HG03378 (cell line): Measurements from ENCODE around the gene ACAA2.

Experiments used
- ATAC-seq: cut with Tn5 transposase; IDR thresholded peaks from one replicate; pipeline ENCODE4 v1.9.1; 2021; ENCODE audit warnings: mild to moderate bottlenecking, moderate library complexity; ENCODE audit not compliant: unreplicated experiment

The ACAA2 gene

DNA sequence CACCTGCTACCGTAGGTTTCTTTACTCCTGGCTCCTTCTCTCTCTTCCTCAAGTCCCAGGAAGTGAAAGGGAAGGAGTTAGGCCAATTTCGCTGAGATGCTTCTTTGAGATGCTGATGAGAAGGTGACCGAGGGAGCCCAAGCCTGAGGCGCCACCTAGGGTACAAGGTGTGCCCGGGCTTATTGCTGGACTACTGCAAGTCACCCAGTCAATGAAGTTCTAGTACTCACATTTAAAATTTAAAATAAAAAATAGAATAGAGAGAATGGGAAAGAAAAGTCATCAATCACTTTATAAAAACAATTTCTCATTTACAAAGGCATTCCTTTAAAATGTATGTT lies 45.3 kb downstream of the ACAA2 start:
- ATAC-seq: no peak

DNA sequence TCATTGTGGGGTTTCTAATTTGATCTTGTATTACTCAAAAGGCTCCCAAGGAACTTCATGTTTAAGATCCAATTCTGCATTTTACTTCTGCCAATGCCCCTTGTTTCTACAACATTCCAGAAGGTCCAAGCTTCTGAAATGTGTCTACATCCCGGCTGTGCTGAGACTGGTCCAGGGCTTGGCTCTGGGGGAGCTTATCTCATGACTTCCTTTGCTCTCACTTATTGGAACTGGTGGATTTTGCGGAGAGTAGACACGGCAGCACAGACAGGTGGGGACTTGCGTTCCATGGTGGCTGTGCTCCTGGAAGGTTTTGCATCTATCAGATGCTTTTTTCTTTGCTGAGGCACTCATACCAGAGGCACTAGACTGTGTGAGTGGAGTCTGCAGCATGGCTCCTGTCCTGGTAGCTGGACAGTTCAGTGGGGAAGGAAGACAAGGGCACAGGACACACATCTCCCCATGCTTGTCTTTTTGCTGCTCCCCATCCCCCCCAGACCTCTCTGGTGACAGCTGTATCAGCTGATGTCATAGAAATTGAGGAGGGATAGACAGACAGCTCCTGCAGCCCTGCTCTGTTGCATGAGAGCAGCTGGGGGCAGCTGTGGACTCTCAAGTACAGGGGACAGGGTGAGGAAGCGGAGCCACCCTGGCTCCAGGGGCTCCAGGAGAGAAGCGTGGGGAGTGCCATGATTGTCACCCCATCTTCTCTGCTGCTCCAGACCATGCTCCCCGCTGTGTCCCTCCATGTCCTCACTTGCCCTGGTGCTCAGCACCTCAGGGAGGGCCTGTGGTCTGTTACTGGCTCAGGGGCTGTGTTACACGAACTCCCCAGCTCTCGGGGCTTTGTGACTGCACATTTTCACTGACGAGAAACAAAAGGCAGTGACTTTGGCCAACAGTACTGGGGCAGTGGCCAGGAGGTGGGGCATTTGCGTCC lies 46.0 kb downstream of the ACAA2 start:
- no peak for ATAC-seq

DNA sequence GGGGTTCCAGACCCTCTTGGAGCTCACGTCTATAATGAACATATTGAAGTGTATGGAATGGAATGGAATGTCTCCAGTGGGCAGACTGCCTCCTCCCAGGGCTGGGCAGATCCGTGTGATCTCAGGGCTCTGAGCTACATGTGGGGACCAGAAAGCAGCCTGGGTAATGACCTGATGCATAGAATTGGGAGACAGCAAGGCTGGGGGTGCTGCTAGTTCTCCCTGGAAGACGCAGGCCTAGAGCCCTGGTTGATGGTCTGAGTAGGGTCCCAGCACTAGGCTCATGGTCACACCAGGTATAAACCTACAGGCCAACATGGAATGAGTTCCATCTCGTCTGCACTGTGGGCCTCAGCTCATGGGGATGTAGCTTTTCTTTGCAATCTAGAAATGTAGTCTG lies 46.7 kb downstream of the ACAA2 start:
- ATAC-seq: no peak

DNA sequence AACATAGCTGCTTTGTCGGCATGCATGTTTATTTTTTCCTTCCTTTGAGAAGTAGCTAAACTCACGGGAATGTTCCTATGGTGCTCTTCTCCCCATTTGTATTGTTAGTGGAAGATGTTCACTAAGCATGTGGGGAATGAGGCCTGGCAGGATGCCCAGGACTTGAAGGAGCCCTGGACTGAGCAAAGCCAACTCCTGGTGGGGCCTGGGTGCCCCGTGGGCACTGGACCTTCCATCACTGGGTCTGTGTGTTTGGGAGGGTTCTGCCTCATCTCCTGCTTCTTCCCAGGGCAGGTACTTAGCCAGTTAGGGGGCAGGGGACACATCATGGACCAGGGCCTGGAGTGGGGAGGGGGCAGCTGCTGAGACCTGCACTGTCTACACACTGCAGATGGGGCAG lies 49.3 kb downstream of the ACAA2 start:
- no peak for ATAC-seq

DNA sequence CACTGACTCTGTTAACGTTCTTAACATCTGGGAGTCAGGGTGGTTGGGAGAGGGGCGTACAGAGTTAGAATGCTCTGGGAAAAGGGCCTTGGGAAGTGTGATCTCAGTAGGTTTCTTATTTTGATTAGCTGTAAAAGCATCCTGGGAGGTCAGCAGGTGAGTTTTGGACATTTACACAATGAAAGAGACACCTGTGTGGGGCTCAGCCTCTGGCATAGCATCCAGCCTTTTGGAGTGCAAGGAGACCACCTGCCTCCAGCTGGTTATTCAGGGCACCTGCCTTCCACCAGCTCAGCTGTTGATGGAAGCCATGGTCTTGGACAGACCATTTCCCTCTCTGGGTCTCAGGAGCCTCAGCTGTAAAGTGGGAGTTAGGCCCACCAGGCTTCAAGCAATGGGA lies 49.7 kb downstream of the ACAA2 start:
- no peak for ATAC-seq

DNA sequence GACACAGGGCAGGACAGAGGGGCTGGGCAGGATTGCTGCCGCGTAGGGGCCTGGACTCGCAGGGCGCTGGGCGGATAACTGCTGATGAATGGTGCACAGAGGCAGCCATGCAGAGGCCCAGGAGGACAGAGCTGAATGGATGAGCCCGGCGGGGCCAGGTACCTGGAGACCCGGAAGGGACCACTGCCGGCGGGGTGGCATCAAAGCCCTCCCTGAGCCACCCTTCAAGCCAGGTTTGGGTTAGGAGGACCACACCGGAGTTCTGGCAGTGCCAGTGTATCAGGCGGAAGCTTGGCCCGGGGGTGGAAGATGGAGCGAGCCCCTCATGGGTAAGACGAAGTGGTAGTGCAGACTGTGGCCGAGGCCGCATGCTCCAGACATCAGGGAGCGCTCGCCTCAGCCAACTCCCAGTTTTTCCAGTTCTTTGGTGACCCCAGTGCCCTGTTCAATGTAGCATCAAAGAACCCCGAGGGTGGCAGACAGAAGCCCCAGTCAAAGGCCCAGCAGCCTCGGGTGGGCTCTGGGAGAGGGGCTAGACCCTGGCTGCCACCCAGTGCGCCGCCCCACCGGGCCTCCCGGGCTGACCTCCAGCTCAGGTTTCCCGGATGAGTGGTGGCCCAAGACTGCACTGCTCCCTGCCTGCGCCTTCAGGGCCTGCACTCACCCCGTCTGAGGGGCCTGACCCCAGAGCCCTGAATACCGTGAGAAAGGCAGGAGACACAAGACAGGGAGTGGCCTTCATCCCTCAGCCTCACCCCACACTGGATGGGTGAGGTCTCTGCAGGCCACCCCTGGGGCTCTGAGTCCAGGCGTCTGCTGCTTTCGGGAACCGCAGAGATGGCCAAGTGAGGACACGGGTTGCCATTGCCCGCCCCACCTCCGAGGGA lies 50.9 kb downstream of the ACAA2 start:
- ATAC-seq: no peak

DNA sequence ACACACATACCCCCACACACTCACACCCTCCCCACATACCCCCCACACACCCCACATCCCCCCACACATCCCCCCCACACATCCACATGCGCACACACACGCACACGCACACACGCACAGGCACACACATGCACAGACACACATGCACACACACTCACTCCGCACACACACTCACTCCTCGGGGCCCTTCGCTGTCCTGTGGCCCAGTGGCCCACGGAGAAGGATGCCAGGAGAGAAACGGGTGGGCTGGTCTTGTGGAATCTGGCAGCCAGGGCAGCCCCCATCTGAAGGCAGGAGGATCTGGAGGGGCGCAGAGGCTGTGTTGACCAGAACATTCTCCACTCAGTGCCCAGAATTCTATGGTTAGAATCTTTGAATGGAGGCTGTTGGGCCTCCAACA lies 51.6 kb downstream of the ACAA2 start:
- no peak for ATAC-seq

DNA sequence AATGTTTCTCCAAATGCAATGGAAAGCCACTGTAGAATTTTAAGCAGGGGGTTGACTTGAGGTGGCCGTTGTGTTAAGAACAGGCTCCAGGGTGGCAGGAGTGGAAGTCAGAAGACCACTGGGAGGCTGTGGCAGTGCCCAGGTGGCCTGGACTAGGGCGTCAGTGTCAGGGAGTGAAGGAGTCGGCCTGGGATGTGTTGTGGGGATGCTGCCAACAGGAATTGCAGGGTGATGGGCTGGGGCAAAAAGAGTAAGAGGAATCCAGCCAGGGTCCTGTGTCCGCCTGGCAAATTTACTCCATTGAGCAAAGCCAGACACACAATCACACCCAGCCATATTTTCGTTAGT lies 55.1 kb downstream of the ACAA2 start:
- ATAC-seq: no peak

DNA sequence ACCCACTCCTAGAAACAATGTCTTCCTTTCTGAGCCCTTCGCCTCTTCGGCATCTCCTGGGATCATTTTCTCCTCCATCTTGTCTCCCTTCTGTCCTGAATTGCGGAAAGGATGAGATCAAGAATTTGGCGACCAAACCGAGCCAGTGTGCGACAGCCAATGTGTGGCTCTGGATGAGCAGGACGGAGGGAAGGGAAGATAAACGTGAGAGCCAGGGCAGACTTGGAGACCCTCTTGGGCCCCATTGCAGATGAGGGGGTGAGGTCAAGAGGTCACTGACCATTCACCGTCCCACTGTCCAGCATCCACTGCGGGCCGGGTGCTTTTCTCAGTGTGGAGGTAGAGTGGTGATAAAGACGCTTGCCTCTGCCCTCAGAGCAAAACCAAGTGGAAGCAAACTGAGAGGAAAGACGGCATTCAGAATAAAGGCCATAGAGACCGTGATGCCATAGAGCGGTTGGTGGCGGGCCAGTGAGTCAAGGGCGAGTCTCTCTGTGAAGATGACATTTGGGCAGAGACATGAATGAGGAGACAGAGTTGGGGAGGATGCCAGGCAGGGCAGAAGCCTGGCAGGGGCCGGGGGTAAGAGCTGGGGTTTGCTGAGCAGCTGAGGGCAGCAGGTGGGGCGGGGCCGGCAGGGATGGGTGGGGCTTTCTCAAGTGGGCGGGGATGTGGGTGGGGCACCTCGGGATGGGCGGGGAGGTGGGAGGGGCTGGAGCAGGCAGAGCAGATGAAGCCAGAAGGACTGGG lies 55.6 kb downstream of the ACAA2 start:
- no peak for ATAC-seq

DNA sequence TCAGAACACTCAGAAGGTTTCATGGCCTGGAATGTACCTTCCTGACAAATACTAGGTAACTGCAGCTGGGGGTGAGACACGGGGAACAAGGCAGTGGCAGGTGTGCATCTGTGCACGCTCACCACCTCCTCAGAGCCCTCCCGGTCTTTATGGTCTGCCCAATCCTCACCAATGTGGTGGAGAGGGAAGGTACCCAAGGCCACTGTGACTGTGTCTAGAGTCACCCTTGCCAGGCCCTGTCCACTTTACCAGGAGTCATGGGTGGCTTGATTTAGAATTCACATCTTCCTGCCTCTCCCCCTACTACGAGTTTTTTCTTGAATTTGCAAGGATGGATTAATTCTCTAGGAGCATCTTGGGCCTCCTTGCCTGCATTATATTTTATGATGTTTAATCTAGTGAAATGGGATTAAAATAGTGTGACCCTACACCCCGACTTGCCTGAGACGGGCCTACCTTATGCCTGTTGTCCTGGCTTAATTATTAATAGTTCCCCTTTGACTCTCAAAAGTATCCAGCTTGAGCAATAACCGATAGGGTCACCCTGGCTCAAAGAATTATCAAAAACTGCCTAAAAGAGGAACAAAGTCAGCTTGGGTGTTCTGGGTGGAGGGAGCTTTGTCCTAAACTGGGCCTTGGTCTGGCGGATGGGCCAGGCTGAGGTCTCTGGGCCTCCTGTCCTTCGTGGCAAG lies 56.5 kb downstream of the ACAA2 start:
- ATAC-seq: no peak

DNA sequence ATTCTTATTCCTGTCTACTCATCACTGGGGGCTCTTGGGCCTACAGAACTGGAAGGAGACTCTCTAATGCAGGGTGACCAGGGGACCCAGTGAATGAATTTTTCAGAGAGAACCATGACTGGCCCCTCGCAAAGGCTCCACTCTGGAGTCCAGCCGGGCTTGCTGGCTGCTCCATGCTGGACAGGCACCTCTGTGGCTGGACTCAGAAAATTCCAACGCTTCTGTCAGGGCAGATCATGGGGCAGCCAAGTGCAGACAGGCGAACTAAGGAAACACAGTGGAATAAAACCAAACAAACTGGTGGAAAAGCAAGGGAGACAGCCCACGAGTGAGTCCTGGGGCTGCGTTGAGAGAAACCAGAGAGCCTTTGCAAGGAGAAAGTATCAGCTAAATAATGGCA lies 57.2 kb downstream of the ACAA2 start:
- ATAC-seq: no peak

DNA sequence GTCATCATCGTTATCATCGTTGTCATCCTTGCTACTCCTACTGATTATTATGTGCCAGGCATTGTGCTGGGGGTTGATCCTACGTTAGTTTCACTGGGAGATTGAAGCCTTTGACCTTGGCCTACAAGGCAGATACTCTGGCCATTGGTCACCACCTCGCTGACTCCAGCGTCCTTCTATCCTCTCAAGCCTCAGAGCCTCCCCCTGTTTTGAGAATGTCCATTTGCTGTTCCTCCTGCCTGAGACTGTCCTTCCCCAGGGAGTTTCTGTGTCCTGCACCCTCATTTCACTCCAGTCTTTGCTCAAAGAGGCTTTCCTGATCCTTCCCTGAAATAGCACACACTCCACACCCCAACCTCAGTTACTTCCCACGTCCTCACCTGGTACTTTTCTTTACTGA lies 57.8 kb downstream of the ACAA2 start:
- ATAC-seq: no peak

DNA sequence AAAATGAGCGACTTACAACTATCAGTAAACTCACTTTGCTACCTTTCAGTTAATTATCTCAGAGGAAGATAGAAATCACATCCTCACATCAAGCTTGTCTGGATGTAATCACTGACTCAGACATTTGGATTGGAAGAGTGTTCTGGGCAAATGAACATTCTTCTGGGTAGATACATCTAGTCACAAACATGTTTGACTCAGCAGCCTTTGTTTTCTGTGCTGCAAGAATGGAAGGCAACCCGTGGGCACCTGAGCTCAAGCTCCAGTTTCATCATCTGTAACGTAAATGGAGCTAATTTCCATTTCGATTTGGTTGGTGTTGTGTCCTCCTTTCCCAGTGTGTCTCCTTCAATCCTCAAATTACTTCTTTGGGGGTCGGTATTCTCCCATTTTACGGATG lies 58.5 kb downstream of the ACAA2 start:
- ATAC-seq: no peak

DNA sequence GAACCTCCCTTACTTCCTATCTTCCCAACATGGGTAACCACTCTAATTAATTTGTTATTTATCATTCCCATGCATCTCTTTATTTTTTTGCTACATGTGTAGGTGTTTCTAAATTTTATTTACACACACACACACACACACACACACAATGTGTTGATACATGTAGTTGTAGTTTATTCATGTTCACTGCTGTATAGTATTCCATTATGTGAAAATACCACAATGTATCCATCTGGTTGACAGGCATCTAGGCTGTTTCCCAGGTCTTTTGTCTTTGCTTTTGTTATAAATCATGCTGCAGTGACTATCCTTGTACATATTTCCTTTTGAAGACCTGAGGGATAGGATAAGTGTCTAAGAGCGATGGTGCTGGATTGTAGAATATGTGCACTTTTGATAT lies 59.7 kb downstream of the ACAA2 start:
- no peak for ATAC-seq

DNA sequence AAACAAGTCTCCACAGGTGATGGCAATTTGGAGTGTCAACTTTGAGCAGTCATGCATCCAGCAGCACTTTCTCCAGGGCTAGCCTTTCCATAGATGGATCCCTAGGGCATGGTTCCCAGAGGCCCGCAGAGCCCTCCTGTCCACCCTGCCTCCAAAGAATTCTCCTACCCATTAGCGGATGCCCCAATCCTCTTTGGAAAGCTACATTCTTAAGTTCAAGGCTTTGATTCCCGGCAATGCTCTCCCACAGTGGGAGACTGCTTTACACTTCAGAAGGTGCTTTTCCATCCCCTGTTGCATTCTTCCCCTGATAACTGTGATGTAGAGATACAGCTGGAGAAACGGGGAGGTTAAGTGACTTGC lies 61.3 kb downstream of the ACAA2 start:
- no peak for ATAC-seq

DNA sequence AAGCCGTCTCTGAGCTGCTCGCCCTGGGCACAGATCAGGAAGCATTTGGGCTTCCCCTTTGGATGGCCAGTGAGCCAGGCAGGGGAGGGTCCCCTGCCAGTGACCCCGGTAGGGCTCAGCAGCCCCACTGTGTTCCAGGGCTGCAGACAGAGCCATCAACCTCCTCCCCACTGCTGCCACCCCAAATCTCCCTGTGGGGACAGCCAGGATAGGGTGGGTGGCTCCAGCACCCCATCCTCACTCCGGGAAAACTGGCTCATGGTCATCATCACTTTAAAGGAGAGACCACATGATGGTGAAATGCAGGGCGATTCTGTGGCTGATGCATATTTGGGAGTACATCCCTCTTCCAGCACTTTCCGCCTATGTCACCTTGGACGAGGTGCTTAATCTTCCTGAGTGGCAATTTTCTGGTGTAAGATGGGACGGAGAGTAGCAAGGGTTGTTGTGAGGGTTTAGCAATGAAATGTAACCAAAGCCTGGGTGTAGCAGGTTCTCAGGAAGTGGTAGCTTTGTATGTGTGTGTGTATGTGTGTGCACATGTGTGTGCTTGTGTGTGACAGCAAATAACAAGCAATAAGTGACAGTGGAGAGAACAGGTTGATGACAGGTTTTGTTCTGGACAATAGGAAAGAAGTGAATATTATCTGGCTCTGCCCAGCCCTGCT lies 61.8 kb downstream of the ACAA2 start:
- ATAC-seq: no peak

DNA sequence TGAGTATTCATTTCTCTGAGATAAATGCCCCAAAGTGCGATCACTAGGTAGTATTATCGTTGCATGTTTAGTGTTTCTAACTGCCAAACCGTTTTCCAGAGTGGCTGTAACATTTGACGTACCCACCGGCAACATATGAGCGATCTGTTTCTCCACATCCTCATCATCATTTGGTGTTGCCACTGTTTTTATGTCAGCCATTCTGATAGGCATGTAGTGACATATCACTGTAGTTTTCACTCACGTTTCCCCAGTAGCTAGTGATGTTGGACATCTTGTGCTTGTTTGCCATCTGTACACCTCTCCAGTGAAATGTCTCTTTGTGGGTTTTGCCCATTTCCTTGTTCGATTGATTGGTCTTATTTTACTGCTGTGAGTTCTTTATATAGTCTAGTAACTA lies 63.8 kb downstream of the ACAA2 start:
- no peak for ATAC-seq

DNA sequence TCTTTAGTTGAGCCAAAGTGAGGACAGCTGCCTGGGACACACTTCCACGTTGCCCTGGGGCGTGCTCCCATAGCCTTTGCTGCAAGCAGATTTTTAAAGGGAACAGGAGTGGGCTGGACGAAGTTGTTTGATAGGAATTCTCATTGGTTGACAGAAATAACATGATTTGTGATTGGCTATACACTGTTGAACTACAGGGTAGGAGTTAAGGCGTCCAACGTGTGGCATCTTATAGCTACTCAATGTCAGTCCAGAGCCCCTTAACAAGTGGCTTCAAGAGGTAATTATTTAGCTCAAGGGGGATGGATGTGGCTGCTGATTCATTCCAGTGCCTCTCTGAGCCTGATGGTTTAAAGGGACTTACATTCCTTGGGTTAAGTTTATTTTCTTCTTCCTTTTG lies 65.5 kb downstream of the ACAA2 start:
- ATAC-seq: no peak

DNA sequence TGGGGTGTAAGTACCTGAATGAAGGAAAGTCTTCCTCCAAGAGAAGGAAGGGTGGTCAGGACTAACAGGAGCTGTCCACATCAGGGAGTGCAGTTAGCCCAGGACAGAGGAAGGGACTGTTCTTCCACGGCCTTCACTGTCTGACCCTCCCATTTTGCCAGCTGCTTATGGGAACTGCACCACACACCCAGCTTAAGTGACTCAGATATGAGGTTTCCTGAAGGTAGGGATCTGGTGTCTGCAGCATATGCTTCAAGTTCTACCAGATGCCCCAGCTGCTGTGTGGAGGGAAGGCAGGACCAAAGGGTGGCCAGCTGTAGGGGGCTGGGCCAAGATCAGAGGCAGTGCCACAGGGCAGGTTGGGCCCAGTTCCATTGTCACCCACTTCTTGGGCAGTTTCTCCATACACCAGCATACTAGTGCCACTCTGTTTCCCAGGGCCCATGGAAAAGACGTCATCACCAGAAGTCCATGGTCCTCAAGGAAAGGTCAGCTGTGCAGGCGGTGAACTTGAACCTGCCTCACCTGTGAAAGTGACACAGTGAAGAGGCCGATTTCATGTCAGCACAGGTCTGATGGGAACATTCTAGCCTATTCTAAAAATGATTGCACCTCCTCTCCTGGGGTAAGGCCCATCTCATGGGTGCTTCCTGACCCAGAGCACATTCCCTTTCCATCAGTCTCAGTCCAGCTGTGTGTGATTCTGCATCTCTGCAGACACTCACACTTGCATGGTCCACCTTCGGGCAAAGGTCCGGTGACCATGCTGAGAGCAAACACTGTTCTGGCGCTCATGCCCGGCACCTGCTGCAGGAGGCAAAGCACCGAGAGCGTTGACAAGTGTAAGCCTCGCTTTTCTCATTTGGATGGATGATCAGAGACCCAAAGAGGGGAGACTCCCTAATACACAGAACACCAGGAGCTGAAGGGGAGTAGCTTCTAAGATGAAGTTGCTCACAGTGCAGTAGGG lies 68.0 kb downstream of the ACAA2 start:
- ATAC-seq: no peak
